GM12872 (cell line): ENCODE measurements around the gene SLC28A1.
A peak's percentile ranks its signal among the peaks of the same experiment; 100 is the strongest.

Source experiments
- CTCF ChIP-seq: IDR thresholded peaks from 3 replicates; pipeline ENCODE4 v1.5.1; 2011; ENCODE audit warnings: low read depth, mild to moderate bottlenecking, low read length, moderate library complexity; ENCODE audit not compliant: insufficient read depth

The SLC28A1 gene

GRCh38 chr15:84842781-84843180, 41.7 kb upstream of the SLC28A1 start:
- no peak for TF ChIP-seq CTCF

- no peak for TF ChIP-seq CTCF
These were observed 39.5 kb upstream of the SLC28A1 start for GRCh38 chr15:84844964-84845363.

- TF ChIP-seq CTCF = peak; percentile 72
These were observed 38.8 kb upstream of the SLC28A1 start for GRCh38 chr15:84845631-84846030.

GRCh38 chr15:84846269-84846668, 38.2 kb upstream of the SLC28A1 start:
- TF ChIP-seq CTCF = no peak

- no peak for TF ChIP-seq CTCF
These were observed 37.1 kb upstream of the SLC28A1 start for GRCh38 chr15:84847382-84847781.

GRCh38 chr15:84852212-84852611, 32.2 kb upstream of the SLC28A1 start:
- no peak for TF ChIP-seq CTCF

GRCh38 chr15:84855136-84855535, 29.3 kb upstream of the SLC28A1 start:
- no peak for TF ChIP-seq CTCF

GRCh38 chr15:84855765-84856164, 28.7 kb upstream of the SLC28A1 start:
- TF ChIP-seq CTCF = no peak
